IMR-90 (cell line): ENCODE data around the gene SEMA4F. TPM values are rescaled to one million over a fixed set of nuclear protein-coding genes. Genes with fewer than 3 reads are reported as not detected.
A peak's percentile ranks its signal among the peaks of the same experiment; 100 is the strongest.

ENCODE experiments used
- ATAC-seq: fragments of 200-7000 bp; cut with Tn5 transposase; 2 replicates; pipeline ENCODE4 v1.9.1; 2020; ENCODE audit warnings: low read depth, mild to moderate bottlenecking, moderate library complexity
- BruUV-seq: library from RNA; stranded (reverse); fragments of 400-500 nt; replicated peaks from 2 replicates; lab custom pipeline; 2021; lab: Mats Ljungman, UMichigan
- CTCF ChIA-PET: fragments of 300-600 bp; formaldehyde crosslinking; extraction: SDS; loops from one replicate; lab custom pipeline; 2021; ENCODE audit warnings: antibody characterized with exemption; lab: Yijun Ruan, JAX
- POLR2A ChIA-PET: fragments of 300-600 bp; sonication (Branson Sonifier 250); formaldehyde crosslinking; loops from one replicate; lab custom pipeline; 2022; ENCODE audit warnings: antibody characterized with exemption; ENCODE audit not compliant: unreplicated experiment; lab: Charles Lee
- DNase-seq: peaks from one replicate; pipeline ENCODE4 v3.0.0; 2013
- H2AFZ ChIP-seq: replicated peaks from 2 replicates; pipeline ENCODE3; 2013; ENCODE audit warnings: low read length, mild to moderate bottlenecking; ENCODE audit not compliant: poor library complexity
- H2AK5ac ChIP-seq: 2 replicates; pipeline ENCODE4 v1.6.1; 2013; ENCODE audit warnings: low read depth, low read length, inconsistent platforms
- H2AK9ac ChIP-seq: replicated peaks from 2 replicates; pipeline ENCODE3; 2013; ENCODE audit warnings: mild to moderate bottlenecking, low read depth, low read length, moderate library complexity; ENCODE audit not compliant: poor library complexity
- H2BK120ac ChIP-seq: 2 replicates; pipeline ENCODE4 v1.6.1; 2013; ENCODE audit warnings: low read depth, low read length, inconsistent platforms
- H2BK15ac ChIP-seq: 3 replicates; pipeline ENCODE4 v1.6.1; 2013; ENCODE audit warnings: low read depth, low read length, inconsistent platforms
- H2BK20ac ChIP-seq: 2 replicates; pipeline ENCODE4 v1.6.1; 2013; ENCODE audit warnings: low read depth, mild to moderate bottlenecking, inconsistent platforms, low read length, moderate library complexity
- H2BK5ac ChIP-seq: 2 replicates; pipeline ENCODE4 v1.6.1; 2013; ENCODE audit warnings: mild to moderate bottlenecking, low read depth, low read length, inconsistent platforms; ENCODE audit not compliant: poor library complexity, severe bottlenecking
- H3K14ac ChIP-seq: replicated peaks from 2 replicates; pipeline ENCODE4 v1.6.1; 2013; ENCODE audit warnings: low read depth, low read length, inconsistent platforms
- H3K18ac ChIP-seq: 2 replicates; pipeline ENCODE4 v1.6.1; 2013; ENCODE audit warnings: low read depth, low read length, control low read depth
- H3K23ac ChIP-seq: 2 replicates; pipeline ENCODE4 v1.6.1; 2013; ENCODE audit warnings: low read depth, low read length, inconsistent platforms
- H3K27ac ChIP-seq: 2 replicates; pipeline ENCODE4 v1.5.1; 2013; ENCODE audit warnings: mild to moderate bottlenecking, control low read depth, low read length; ENCODE audit not compliant: insufficient read depth
- H3K27me3 ChIP-seq: 2 replicates; pipeline ENCODE4 v1.6.1; 2013; ENCODE audit warnings: low read length; ENCODE audit not compliant: control insufficient read depth, insufficient read depth
- H3K36me3 ChIP-seq: 2 replicates; pipeline ENCODE4 v1.6.1; 2013; ENCODE audit warnings: low read length, mixed read lengths; ENCODE audit not compliant: control insufficient read depth, insufficient read depth
- H3K4ac ChIP-seq: 2 replicates; pipeline ENCODE4 v1.6.1; 2013; ENCODE audit warnings: low read depth, low read length, inconsistent platforms
- H3K4me1 ChIP-seq: 2 replicates; pipeline ENCODE4 v1.6.1; 2013; ENCODE audit warnings: low read length, mixed read lengths; ENCODE audit not compliant: control insufficient read depth, insufficient read depth
- H3K4me2 ChIP-seq: 2 replicates; pipeline ENCODE4 v1.6.1; 2013; ENCODE audit warnings: low read depth, mild to moderate bottlenecking, control low read depth, low read length, moderate library complexity
- H3K4me3 ChIP-seq: 2 replicates; pipeline ENCODE4 v1.5.1; 2013; ENCODE audit warnings: low read depth, mild to moderate bottlenecking, control low read depth, low read length, moderate library complexity; ENCODE audit not compliant: insufficient read depth
- H3K56ac ChIP-seq: 2 replicates; pipeline ENCODE4 v1.6.1; 2013; ENCODE audit warnings: low read length, inconsistent platforms; ENCODE audit not compliant: insufficient read depth; ENCODE audit errors: extremely low read depth
- H3K79me1 ChIP-seq, 2 experiments: 2 replicates each; pipeline ENCODE4 v1.6.1; 2013; ENCODE audit warnings: low read length in 2 of 2, inconsistent platforms in 1 of 2, low read depth in 1 of 2
- H3K9ac ChIP-seq: 2 replicates; pipeline ENCODE4 v1.6.1; 2013; ENCODE audit warnings: low read depth, low read length, control low read depth
- H3K9me1 ChIP-seq: 2 replicates; pipeline ENCODE4 v1.6.1; 2013; ENCODE audit warnings: low read length, inconsistent platforms; ENCODE audit not compliant: insufficient read depth
- H3K9me3 ChIP-seq: 2 replicates; pipeline ENCODE4 v1.6.1; 2013; ENCODE audit warnings: low read length; ENCODE audit not compliant: control insufficient read depth, insufficient read depth
- H4K20me1 ChIP-seq: 2 replicates; pipeline ENCODE4 v1.6.1; 2013; ENCODE audit warnings: low read length, inconsistent platforms; ENCODE audit not compliant: insufficient read depth
- H4K5ac ChIP-seq: 2 replicates; pipeline ENCODE4 v1.6.1; 2013; ENCODE audit warnings: mild to moderate bottlenecking, low read depth, low read length, control low read depth
- H4K8ac ChIP-seq, 2 experiments: 2 replicates each; pipeline ENCODE4 v1.6.1; 2013; ENCODE audit warnings: low read depth in 2 of 2, low read length in 2 of 2, control low read depth in 1 of 2, inconsistent platforms in 1 of 2
- H4K91ac ChIP-seq: 2 replicates; pipeline ENCODE4 v1.6.1; 2013; ENCODE audit warnings: low read depth, low read length, inconsistent platforms; ENCODE audit not compliant: insufficient read depth
- BHLHE40 ChIP-seq: fragments of 150-350 bp; IDR thresholded peaks from 2 replicates; pipeline ENCODE4 v1.6.1; 2016; ENCODE audit warnings: mild to moderate bottlenecking, low read depth, low read length
- CEBPB ChIP-seq: IDR thresholded peaks from 2 replicates; pipeline ENCODE4 v1.6.1; 2012; ENCODE audit warnings: low read depth, low read length, improper control_type of control experiment
- CHD1 ChIP-seq: IDR thresholded peaks from 2 replicates; pipeline ENCODE4 v1.6.1; 2012; ENCODE audit warnings: low read depth, low read length, improper control_type of control experiment
- ELK1 ChIP-seq: fragments of 150-350 bp; IDR thresholded peaks from 2 replicates; pipeline ENCODE4 v1.6.1; 2016; ENCODE audit warnings: low read depth, mild to moderate bottlenecking, low read length, moderate library complexity, borderline replicate concordance
- FOS ChIP-seq: fragments of 150-350 bp; IDR thresholded peaks from 2 replicates; pipeline ENCODE4 v1.6.1; 2016; ENCODE audit warnings: low read depth, low read length
- MAFK ChIP-seq: IDR thresholded peaks from 2 replicates; pipeline ENCODE4 v1.6.1; 2012; ENCODE audit warnings: low read depth, low read length, improper control_type of control experiment
- MAZ ChIP-seq: IDR thresholded peaks from 2 replicates; pipeline ENCODE4 v1.6.1; 2012; ENCODE audit warnings: low read depth, mild to moderate bottlenecking, low read length, improper control_type of control experiment, moderate library complexity, borderline replicate concordance
- MXI1 ChIP-seq: IDR thresholded peaks from 2 replicates; pipeline ENCODE4 v1.6.1; 2012; ENCODE audit warnings: low read depth, mild to moderate bottlenecking, low read length, moderate library complexity, borderline replicate concordance
- NFE2L2 ChIP-seq: fragments of 150-350 bp; IDR thresholded peaks from 2 replicates; pipeline ENCODE4 v1.6.1; 2016; ENCODE audit warnings: low read depth, mild to moderate bottlenecking, low read length
- POLR2A ChIP-seq: IDR thresholded peaks from 2 replicates; pipeline ENCODE4 v1.6.1; 2012; ENCODE audit warnings: mild to moderate bottlenecking, low read depth, low read length
- RAD21 ChIP-seq: IDR thresholded peaks from 2 replicates; pipeline ENCODE4 v1.6.1; 2012; ENCODE audit warnings: low read length, improper control_type of control experiment
- RCOR1 ChIP-seq: IDR thresholded peaks from 2 replicates; pipeline ENCODE4 v1.6.1; 2012; ENCODE audit warnings: mild to moderate bottlenecking, low read length, improper control_type of control experiment; ENCODE audit not compliant: insufficient replicate concordance
- RFX5 ChIP-seq: IDR thresholded peaks from 2 replicates; pipeline ENCODE4 v1.8.0; 2012; ENCODE audit warnings: low read depth, mild to moderate bottlenecking, low read length, moderate library complexity
- SMC3 ChIP-seq: fragments of 150-350 bp; IDR thresholded peaks from 2 replicates; pipeline ENCODE4 v1.6.1; 2016; ENCODE audit warnings: low read depth, mild to moderate bottlenecking, antibody characterized with exemption, low read length, moderate library complexity
- WGBS, 2 experiments: methylation state at CpG; one replicate each; pipeline versions ENCODE4 v1.1.5 to v1.1.7; 2013; ENCODE audit warnings: missing lambda C conversion rate in 2 of 2; ENCODE audit not compliant: insufficient read length in 1 of 2; ENCODE audit errors: extremely low coverage in 2 of 2; 5-methylcytosine and 5-hydroxymethylcytosine counted together
- dilution Hi-C: fragments of 300-500 bp; cut with HindIII; formaldehyde crosslinking; loops from one replicate; pipeline ENCODE4 v1.14.3; 2018; ENCODE audit warnings: low sequenced_read_pairs; ENCODE audit not compliant: unreplicated experiment
- in situ Hi-C: fragments of 300-500 bp; cut with MboI; formaldehyde crosslinking; loops from 3 replicates; pipeline ENCODE4 v1.14.3; 2019; ENCODE audit warnings: low sequenced_read_pairs, inconsistent platforms, mixed read lengths
- intact Hi-C: fragments of 100-400 bp; cut with micrococcal nuclease; formaldehyde crosslinking; loops from 2 replicates; pipeline ENCODE4 v1.10.0; 2022
- polyA plus RNA-seq, 3 experiments: library from polyadenylated mRNA; depleted of rRNA; stranded (reverse); fragments of >200 nt; gene quantifications; 2 replicates each; pipeline ENCODE4 v1.2.3, GENCODE V29; 2012; ENCODE audit warnings: low replicate concordance in 1 of 3
- total RNA-seq: library from RNA; depleted of rRNA; stranded (reverse); fragments of >200 nt; gene quantifications from 2 replicates; pipeline ENCODE4 v1.2.3, GENCODE V29; 2012
- TF ChIP-seq, protein P1 (sequence below): conservative IDR thresholded peaks from 2 replicates; pipeline ENCODE4 v1.5.1; 2012; ENCODE audit warnings: mild to moderate bottlenecking, low read depth, low read length, improper control_type of control experiment
- TF ChIP-seq, protein P2 (sequence below): fragments of 150-350 bp; IDR thresholded peaks from 2 replicates; pipeline ENCODE4 v1.6.1; 2017; ENCODE audit warnings: mild to moderate bottlenecking, antibody characterized with exemption, low read length, low read depth

Gene SEMA4F
- total and polyA plus RNA-seq, 2 of the 4 experiments (the other 2 are of a cell fraction): 4.7 to 7.5 TPM

- ChIA-PET CTCF (no interaction called here), POLR2A (no interaction called here)
- Histone ChIP-seq H2AFZ (no peak overlapping the region), H2BK20ac (no peak overlapping the region), H4K91ac (no peak overlapping the region), H3K9me3 (no peaks in the 10 kb centered on the region), H3K4ac (no peak overlapping the region), H3K79me1 (0 out of 4 replicates have a peak, but pooled peaks cover 0 to 5% of the 10 kb centered on the region in 2 experiments), H3K27ac (no peak overlapping the region), H3K27me3 (peaks cover 6% of the 10 kb centered on the region), H3K4me1 (peaks cover 6% of the 10 kb centered on the region), H3K4me3 (no peak overlapping the region), H3K18ac (no peak overlapping the region), H3K9me1 (peaks cover 6% of the 10 kb centered on the region), H2BK120ac (no peak overlapping the region), H2BK15ac (no peak overlapping the region), H4K5ac (no peak overlapping the region), H4K8ac (no peak overlapping the region), H2AK5ac (no peak overlapping the region), H2AK9ac (no peak overlapping the region), H4K20me1 (no peaks in the 10 kb centered on the region), H3K14ac (no peak overlapping the region), H3K36me3 (no peaks in the 10 kb centered on the region), H3K23ac (0 out of 2 replicates have a peak overlapping the region, but pooled peaks have one; percentile 10), H2BK5ac (no peak overlapping the region), H3K9ac (no peak overlapping the region), H3K4me2 (no peak overlapping the region), H3K56ac (no peak overlapping the region)
- intact Hi-C loops (no loop called here), in situ Hi-C loops (no loop called here), dilution Hi-C loops (no loop called here)
- ATAC-seq: no peak
- BruUV-seq: no TSS peak
- TF ChIP-seq POLR2A (no peak), CHD1 (no peak), MXI1 (no peak), BHLHE40 (no peak), NFE2L2 (no peak), ELK1 (no peak), RAD21 (no peak), FOS (no peak), MAFK (no peak), RFX5 (no peak), CEBPB (no peak), MAZ (no peak), SMC3 (no peak), RCOR1 (no peak)
- TF ChIP-seq, protein P1, sequence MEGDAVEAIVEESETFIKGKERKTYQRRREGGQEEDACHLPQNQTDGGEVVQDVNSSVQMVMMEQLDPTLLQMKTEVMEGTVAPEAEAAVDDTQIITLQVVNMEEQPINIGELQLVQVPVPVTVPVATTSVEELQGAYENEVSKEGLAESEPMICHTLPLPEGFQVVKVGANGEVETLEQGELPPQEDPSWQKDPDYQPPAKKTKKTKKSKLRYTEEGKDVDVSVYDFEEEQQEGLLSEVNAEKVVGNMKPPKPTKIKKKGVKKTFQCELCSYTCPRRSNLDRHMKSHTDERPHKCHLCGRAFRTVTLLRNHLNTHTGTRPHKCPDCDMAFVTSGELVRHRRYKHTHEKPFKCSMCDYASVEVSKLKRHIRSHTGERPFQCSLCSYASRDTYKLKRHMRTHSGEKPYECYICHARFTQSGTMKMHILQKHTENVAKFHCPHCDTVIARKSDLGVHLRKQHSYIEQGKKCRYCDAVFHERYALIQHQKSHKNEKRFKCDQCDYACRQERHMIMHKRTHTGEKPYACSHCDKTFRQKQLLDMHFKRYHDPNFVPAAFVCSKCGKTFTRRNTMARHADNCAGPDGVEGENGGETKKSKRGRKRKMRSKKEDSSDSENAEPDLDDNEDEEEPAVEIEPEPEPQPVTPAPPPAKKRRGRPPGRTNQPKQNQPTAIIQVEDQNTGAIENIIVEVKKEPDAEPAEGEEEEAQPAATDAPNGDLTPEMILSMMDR: no peak
- TF ChIP-seq, protein P2, sequence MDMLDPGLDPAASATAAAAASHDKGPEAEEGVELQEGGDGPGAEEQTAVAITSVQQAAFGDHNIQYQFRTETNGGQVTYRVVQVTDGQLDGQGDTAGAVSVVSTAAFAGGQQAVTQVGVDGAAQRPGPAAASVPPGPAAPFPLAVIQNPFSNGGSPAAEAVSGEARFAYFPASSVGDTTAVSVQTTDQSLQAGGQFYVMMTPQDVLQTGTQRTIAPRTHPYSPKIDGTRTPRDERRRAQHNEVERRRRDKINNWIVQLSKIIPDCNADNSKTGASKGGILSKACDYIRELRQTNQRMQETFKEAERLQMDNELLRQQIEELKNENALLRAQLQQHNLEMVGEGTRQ: no peak
- no peak for DNase-seq
- WGBS, 2 experiments: 100% methylated on average over 1 of the region's 1 CpG; no CpG with 5 or more reads in 1 of the 2 experiments
These were observed 1.5 kb downstream of the SEMA4F start for GRCh38 chr2:74655579-74655978.
